ENCODE results near the gene THUMPD3. TPM values are rescaled to one million over a fixed set of nuclear protein-coding genes. Genes with fewer than 3 reads are reported as not detected.
A peak's percentile ranks its signal among the peaks of the same experiment; 100 is the strongest.

The THUMPD3 gene
- total and polyA plus RNA-seq, 2 of the 13 experiments (the other 11 are each of a cell fraction or from before 2014, with no cell fraction given), result 31.2 to 44.1 TPM

DNA sequence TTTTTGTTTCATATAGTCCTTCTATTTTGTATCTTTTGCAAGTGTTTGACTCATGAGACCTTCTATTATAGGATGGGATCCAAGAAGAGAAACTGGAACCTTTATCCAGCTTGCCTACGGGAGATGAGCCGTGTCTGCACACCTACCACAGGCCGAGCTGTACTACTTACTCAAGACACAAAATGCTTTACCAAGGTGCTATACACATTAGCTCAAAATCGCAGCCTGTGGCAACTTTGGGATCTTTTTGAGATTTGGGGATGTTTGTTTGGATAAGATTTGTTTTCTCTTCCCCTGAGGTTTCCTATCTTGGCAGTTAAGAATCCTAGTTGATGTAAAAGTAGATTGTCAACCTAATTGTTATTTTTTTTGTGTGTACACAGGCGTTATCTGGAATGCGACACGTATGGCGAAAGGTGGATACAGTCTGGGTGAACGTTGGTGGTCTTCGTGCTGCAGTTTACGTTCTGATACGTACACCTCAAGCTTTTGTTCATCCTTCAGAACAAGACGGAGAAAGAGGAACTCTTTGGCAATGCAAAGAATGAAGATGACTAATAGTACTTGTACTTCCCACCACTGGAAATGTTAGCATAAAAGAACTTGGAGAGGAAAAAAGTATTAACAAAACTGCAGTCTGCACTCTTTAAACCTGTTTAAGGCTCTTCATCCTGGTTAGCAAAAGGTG is 21.4 kb downstream of the THUMPD3 start (continued):
- TF ChIP-seq HNF4G (IDR thresholded peaks at IDR 0.05; ENCODE audit: borderline replicate concordance, low read depth, low read length) (no peak), HNF4G (CRISPR knock-in tag; IDR thresholded peaks at IDR 0.05; ENCODE audit: borderline replicate concordance, low read depth) (no peak), ZNF446 (CRISPR knock-in tag; IDR thresholded peaks at IDR 0.05) (no peak), STAT5B (CRISPR knock-in tag; IDR thresholded peaks at IDR 0.05) (no peak)
- TF ChIP-seq, protein P1, sequence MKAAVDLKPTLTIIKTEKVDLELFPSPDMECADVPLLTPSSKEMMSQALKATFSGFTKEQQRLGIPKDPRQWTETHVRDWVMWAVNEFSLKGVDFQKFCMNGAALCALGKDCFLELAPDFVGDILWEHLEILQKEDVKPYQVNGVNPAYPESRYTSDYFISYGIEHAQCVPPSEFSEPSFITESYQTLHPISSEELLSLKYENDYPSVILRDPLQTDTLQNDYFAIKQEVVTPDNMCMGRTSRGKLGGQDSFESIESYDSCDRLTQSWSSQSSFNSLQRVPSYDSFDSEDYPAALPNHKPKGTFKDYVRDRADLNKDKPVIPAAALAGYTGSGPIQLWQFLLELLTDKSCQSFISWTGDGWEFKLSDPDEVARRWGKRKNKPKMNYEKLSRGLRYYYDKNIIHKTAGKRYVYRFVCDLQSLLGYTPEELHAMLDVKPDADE (CRISPR knock-in tag; IDR thresholded peaks at IDR 0.05), result no peak

DNA sequence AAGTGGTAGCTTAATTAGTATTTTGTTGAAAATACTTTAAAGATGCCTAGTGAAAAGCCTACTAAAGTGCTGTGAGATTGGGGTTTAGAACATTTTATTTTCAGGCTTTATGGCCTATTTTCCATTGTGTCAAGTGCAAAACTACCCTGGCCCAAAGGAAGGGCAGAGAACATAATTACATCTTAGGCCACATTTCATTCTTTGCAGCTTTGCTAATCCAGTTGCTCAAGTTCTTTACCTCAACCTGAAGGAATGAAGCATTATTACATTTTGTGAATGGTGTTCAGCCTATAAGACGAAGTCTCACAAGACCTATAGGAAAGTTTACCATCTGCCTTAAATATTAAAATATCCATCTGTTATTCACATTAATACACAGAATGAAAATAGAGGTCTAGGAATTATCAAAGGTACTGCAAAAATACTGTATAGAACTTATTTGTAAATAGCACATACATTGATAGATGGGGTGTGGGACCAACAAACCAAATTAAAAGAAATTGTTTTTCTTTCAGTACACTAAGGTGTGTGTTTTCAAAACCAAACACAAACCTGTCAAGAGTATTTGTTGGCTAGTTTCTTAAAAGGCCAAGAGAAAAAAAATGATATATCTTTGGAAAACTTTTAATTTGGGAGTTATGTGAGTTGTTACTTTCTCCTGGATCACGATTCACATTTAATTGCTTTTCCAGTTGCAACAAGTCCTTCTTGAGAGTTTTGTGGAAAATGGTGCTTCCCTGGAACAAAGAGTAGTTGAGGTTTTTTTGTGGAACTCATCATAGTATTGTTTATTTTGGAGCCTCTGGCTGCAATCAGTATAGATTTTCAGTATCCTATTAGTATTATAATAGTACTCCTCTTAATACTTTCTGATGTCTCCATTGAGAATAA is 22.6 kb downstream of the THUMPD3 start:
- peaks cover 22% of the 10 kb centered on the region for H3K4me1 ChIP-seq (ENCODE audit: insufficient read depth, low read length)
- H3K4me3 ChIP-seq (replicated peaks in 1 of 3; ENCODE audit: insufficient read depth in 1 of 3, low read depth in 2 of 3, low read length in 3 of 3), result no peak overlapping the region
- FAIRE-seq (no peak), ATAC-seq (no peak), DNase-seq (ENCODE audit: low spot score) (no peak)
- no peak overlapping the region for H2AFZ ChIP-seq (ENCODE audit: low read length)
- no peak overlapping the region for H3K27ac ChIP-seq (ENCODE audit: extremely low read length, insufficient read depth, low read length)
- H3K4me2 ChIP-seq (ENCODE audit: low read depth, low read length), result no peak overlapping the region
- TSS peak; percentile 9 for BruUV-seq (replicated peaks)
- 97% methylated on average over 2 of the region's 2 CpGs for WGBS (ENCODE audit: low lambda C conversion rate)
- TF ChIP-seq ZNF543 (CRISPR knock-in tag; IDR thresholded peaks at IDR 0.05), result no peak
- TF ChIP-seq POLR2AphosphoS5 (IDR thresholded peaks at IDR 0.05; ENCODE audit: low read depth, low read length), result peak; percentile 14; the same call in 1 of the 2 replicates
- TF ChIP-seq AGO2 (optimal IDR thresholded peaks at IDR 0.05; ENCODE audit: low read depth, low read length), result peak; percentile 17
- no peak for TF ChIP-seq DNMT1 (CRISPR knock-in tag; IDR thresholded peaks at IDR 0.05)
- TF ChIP-seq, protein P2, sequence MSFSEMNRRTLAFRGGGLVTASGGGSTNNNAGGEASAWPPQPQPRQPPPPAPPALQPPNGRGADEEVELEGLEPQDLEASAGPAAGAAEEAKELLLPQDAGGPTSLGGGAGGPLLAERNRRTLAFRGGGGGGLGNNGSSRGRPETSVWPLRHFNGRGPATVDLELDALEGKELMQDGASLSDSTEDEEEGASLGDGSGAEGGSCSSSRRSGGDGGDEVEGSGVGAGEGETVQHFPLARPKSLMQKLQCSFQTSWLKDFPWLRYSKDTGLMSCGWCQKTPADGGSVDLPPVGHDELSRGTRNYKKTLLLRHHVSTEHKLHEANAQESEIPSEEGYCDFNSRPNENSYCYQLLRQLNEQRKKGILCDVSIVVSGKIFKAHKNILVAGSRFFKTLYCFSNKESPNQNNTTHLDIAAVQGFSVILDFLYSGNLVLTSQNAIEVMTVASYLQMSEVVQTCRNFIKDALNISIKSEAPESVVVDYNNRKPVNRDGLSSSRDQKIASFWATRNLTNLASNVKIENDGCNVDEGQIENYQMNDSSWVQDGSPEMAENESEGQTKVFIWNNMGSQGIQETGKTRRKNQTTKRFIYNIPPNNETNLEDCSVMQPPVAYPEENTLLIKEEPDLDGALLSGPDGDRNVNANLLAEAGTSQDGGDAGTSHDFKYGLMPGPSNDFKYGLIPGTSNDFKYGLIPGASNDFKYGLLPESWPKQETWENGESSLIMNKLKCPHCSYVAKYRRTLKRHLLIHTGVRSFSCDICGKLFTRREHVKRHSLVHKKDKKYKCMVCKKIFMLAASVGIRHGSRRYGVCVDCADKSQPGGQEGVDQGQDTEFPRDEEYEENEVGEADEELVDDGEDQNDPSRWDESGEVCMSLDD (CRISPR knock-in tag; IDR thresholded peaks at IDR 0.05; ENCODE audit: borderline replicate concordance), result no peak
- no peaks in the 10 kb centered on the region for H3K27me3 ChIP-seq (ENCODE audit: control insufficient read depth in 1 of 2, insufficient read depth in 2 of 2, low read length in 2 of 2)
- no peak overlapping the region for H3K9ac ChIP-seq (ENCODE audit: insufficient read depth, low read depth, low read length)
- CTCF ChIA-PET (ENCODE audit: low intra/inter-chr PET ratio, low total read pairs), result no interaction called here
- POLR2A ChIA-PET, result interaction anchor here (1.0 to 3.1 kb wide), 5 partner anchors 8 to 23 kb away, joined by 3 to 16 read pairs (median 5); partner anchors contain the start of gene THUMPD3
- in situ Hi-C loops (cut with HindIII; ENCODE audit: extremely low pct_ligation_motif_present, low pct_unique_long_range_greater_than_20kb) (no loop called here), intact Hi-C loops (cut with micrococcal nuclease; ENCODE audit: unreplicated experiment) (loop anchor here (5.0 kb wide), 1 partner anchor 37 kb away; no protein-coding TSS in a partner anchor)
- peaks cover under 1% of the 10 kb centered on the region; the same call in 1 of the 2 replicates for H4K20me1 ChIP-seq (ENCODE audit: insufficient read depth, low read length)
- peaks cover 14% of the 10 kb centered on the region for H3K79me2 ChIP-seq (ENCODE audit: insufficient read depth, low read length)
- H3K36me3 ChIP-seq (replicated peaks in 1 of 2; ENCODE audit: control insufficient read depth in 1 of 2, insufficient read depth in 2 of 2, low read length in 2 of 2), result peaks cover 12 to 71% of the 10 kb centered on the region in 2 experiments
- no peaks in the 10 kb centered on the region for H3K9me3 ChIP-seq (ENCODE audit: low read length)

Data from HepG2 (cell line).